RWPE2 (cell line): ENCODE data around the gene JAKMIP2.
A peak's percentile ranks its signal among the peaks of the same experiment; 100 is the strongest.

ENCODE experiments used
- ATAC-seq: fragments of 200-7000 bp; cut with Tn5 transposase; 3 replicates; pipeline ENCODE4 v1.9.1; 2021; ENCODE audit warnings: low read depth
- DNase-seq: peaks from one replicate; pipeline ENCODE4 v3.0.0-alpha.2; 2020; ENCODE audit warnings: low spot score
- H3K27ac ChIP-seq: fragments of 450-650 bp; 2 replicates; pipeline ENCODE4 v1.5.1; 2017; ENCODE audit warnings: mild to moderate bottlenecking; ENCODE audit not compliant: poor library complexity, severe bottlenecking
- H3K27me3 ChIP-seq: fragments of 250-450 bp; sonication (Bioruptor Pico); 2 replicates; pipeline ENCODE4 v1.5.1; 2021; ENCODE audit warnings: mild to moderate bottlenecking, moderate library complexity; ENCODE audit not compliant: insufficient read depth, poor library complexity, severe bottlenecking
- H3K36me3 ChIP-seq: fragments of 250-450 bp; sonication (Bioruptor Pico); 2 replicates; pipeline ENCODE4 v1.5.1; 2020; ENCODE audit warnings: low read depth, mild to moderate bottlenecking, moderate library complexity
- H3K4me1 ChIP-seq: fragments of 250-450 bp; sonication (Bioruptor Pico); 2 replicates; pipeline ENCODE4 v1.5.1; 2021; ENCODE audit warnings: mild to moderate bottlenecking, moderate library complexity; ENCODE audit not compliant: insufficient read depth, poor library complexity, severe bottlenecking
- H3K4me3 ChIP-seq: fragments of 250-450 bp; sonication (Bioruptor Pico); 2 replicates; pipeline ENCODE4 v1.5.1; 2021; ENCODE audit warnings: mild to moderate bottlenecking, moderate library complexity; ENCODE audit not compliant: severe bottlenecking
- H3K9me3 ChIP-seq: fragments of 250-450 bp; sonication (Bioruptor Pico); 2 replicates; pipeline ENCODE4 v1.5.1; 2021; ENCODE audit warnings: mild to moderate bottlenecking, moderate library complexity; ENCODE audit not compliant: severe bottlenecking
- TF ChIP-seq, protein P1 (sequence below): fragments of 450-650 bp; IDR thresholded peaks from one replicate; pipeline ENCODE4 v1.5.1; 2017; ENCODE audit warnings: mild to moderate bottlenecking, moderate library complexity; ENCODE audit not compliant: poor library complexity, severe bottlenecking

Gene JAKMIP2

DNA sequence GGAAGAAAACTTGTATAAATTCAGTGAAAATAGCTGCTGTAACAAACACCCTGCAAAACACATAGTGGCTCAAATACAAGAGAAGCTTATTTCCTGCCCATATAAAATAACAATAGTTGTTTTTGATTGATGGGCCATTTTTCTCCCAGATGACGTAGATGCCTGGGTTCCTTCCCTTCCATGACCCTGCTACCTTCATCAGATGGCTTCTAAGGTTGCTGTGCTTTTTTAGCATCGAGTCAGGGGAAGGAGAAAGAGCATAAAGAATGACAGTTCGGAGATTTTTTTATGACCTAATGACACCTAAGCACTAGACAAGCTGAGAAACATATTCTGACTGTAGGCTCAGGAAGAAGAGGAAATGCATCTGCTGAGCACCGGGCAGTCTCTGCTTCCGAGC lies 238.0 kb downstream of the JAKMIP2 start:
- no peaks in the 10 kb centered on the region for H3K36me3 ChIP-seq
- H3K27ac ChIP-seq = no peak overlapping the region
- DNase-seq (no peak), ATAC-seq (no peak)
- H3K4me3 ChIP-seq = no peak overlapping the region
- no peaks in the 10 kb centered on the region for H3K9me3 ChIP-seq
- H3K27me3 ChIP-seq = no peaks in the 10 kb centered on the region
- no peaks in the 10 kb centered on the region for H3K4me1 ChIP-seq
- TF ChIP-seq, protein P1, sequence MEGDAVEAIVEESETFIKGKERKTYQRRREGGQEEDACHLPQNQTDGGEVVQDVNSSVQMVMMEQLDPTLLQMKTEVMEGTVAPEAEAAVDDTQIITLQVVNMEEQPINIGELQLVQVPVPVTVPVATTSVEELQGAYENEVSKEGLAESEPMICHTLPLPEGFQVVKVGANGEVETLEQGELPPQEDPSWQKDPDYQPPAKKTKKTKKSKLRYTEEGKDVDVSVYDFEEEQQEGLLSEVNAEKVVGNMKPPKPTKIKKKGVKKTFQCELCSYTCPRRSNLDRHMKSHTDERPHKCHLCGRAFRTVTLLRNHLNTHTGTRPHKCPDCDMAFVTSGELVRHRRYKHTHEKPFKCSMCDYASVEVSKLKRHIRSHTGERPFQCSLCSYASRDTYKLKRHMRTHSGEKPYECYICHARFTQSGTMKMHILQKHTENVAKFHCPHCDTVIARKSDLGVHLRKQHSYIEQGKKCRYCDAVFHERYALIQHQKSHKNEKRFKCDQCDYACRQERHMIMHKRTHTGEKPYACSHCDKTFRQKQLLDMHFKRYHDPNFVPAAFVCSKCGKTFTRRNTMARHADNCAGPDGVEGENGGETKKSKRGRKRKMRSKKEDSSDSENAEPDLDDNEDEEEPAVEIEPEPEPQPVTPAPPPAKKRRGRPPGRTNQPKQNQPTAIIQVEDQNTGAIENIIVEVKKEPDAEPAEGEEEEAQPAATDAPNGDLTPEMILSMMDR = no peak

DNA sequence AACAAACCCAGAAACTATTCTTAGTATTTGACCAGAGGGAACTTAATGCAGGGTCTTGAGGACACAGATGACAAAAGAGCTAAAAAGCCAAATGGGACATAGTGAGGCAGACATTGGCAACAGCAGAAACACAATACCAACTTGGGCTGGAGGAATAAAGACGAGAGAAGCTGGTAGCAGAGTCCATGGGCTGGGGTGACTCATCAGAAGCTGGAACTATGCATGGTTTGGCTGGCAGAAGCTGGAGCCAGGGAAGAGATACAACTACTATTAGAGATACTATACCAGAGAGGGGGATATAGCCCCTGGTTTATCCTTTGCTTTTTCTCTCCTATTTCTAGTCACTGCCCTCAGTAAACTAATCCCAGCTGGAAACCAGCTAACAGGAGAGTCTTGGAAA lies 243.5 kb downstream of the JAKMIP2 start:
- Histone ChIP-seq H3K4me3 (no peak overlapping the region), H3K9me3 (no peaks in the 10 kb centered on the region), H3K27me3 (no peaks in the 10 kb centered on the region), H3K4me1 (peaks cover 27% of the 10 kb centered on the region), H3K27ac (no peak overlapping the region), H3K36me3 (no peaks in the 10 kb centered on the region)
- ATAC-seq = peak; percentile 49; the same call in 1 of the 3 replicates
- TF ChIP-seq, protein P1 = no peak
- DNase-seq = no peak

DNA sequence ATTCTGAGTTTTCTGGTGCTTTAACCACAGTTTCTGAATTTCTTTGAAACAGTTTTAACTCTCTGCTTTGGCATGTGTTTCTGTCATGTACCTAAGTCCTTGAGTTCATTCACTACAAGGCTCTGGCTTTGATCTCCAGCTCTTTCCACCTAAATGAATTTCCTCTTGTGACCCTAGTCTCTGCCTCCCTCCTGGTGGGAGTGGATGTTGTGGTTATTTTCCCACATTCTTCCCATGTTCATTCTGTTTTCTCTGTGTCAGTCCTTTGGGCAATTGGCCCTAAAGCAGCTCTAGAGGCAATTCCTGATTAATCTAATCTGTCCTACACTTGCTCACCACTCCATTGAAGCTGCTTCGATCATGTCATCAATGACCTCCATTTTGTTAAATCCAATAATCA lies 244.3 kb downstream of the JAKMIP2 start:
- no peak overlapping the region for H3K27ac ChIP-seq
- no peak for DNase-seq
- H3K4me1 ChIP-seq = peaks cover 27% of the 10 kb centered on the region
- H3K4me3 ChIP-seq = no peak overlapping the region
- H3K27me3 ChIP-seq = no peaks in the 10 kb centered on the region
- no peaks in the 10 kb centered on the region for H3K9me3 ChIP-seq
- no peak for ATAC-seq
- H3K36me3 ChIP-seq = no peaks in the 10 kb centered on the region
- TF ChIP-seq, protein P1 = no peak
